HepG2 (cell line): ENCODE results near the gene FITM1. TPM values are rescaled to one million over a fixed set of nuclear protein-coding genes. Genes with fewer than 3 reads are reported as not detected.
A peak's percentile ranks its signal among the peaks of the same experiment; 100 is the strongest.

Source experiments
- ARID5B ChIP-seq: IDR thresholded peaks from 2 replicates; pipeline ENCODE4 v1.4.0; 2020; ENCODE audit warnings: mild to moderate bottlenecking, missing genetic modification reagents
- IRF1 ChIP-seq: sonication (generic); formaldehyde crosslinking; IDR thresholded peaks from 2 replicates; pipeline ENCODE4 v1.4.0; 2020; ENCODE audit warnings: low read depth, mild to moderate bottlenecking, missing genetic modification reagents
- PPARG ChIP-seq: conservative IDR thresholded peaks from 2 replicates; pipeline ENCODE4 v1.6.1; 2016; ENCODE audit warnings: missing biosample characterization, missing genetic modification reagents
- SNAPC4 ChIP-seq: sonication (generic); formaldehyde crosslinking; IDR thresholded peaks from 2 replicates; pipeline ENCODE4 v1.4.0; 2020; ENCODE audit warnings: mild to moderate bottlenecking, missing genetic modification reagents
- ZMYM3 ChIP-seq: sonication (generic); formaldehyde crosslinking; IDR thresholded peaks from 2 replicates; pipeline ENCODE4 v1.5.1; 2020; ENCODE audit warnings: mild to moderate bottlenecking, missing genetic modification reagents
- ZNF20 ChIP-seq: sonication (generic); formaldehyde crosslinking; IDR thresholded peaks from 2 replicates; pipeline ENCODE4 v1.4.0; 2020; ENCODE audit warnings: mild to moderate bottlenecking, moderate library complexity, missing genetic modification reagents
- ZNF317 ChIP-seq: sonication (generic); formaldehyde crosslinking; IDR thresholded peaks from 2 replicates; pipeline ENCODE4 v1.5.0; 2020; ENCODE audit warnings: mild to moderate bottlenecking, missing genetic modification reagents
- polyA plus RNA-seq, 8 experiments: library from polyadenylated mRNA; depleted of rRNA in 3 of 8; stranded (reverse) in 7 of 8; unstranded in 1 of 8; fragments of >200 nt; fragmentation: Illumina TruSeq in 4 of 8; extraction: Trizol in 4 of 8; gene quantifications; 2 replicates each; pipeline versions ENCODE4 v1.2.1 to v1.2.3, GENCODE V29; 2011 to 2016; ENCODE audit warnings: low read depth in 4 of 8, missing spikeins in 1 of 8, mixed read lengths in 1 of 8; ENCODE audit not compliant: insufficient read depth in 1 of 8
- total RNA-seq, 5 experiments: library from RNA; depleted of rRNA; stranded (reverse); fragments of >200 nt; fragmentation: Illumina TruSeq; extraction: Trizol; gene quantifications; 2 replicates each; pipeline ENCODE4 v1.2.3, GENCODE V29; 2016; ENCODE audit warnings: low read depth in 1 of 5
- TF ChIP-seq, protein P1 (sequence below): sonication (generic); formaldehyde crosslinking; IDR thresholded peaks from 2 replicates; pipeline ENCODE4 v1.4.0; 2020; ENCODE audit warnings: missing genetic modification reagents
- TF ChIP-seq, protein P2 (sequence below): sonication (generic); formaldehyde crosslinking; IDR thresholded peaks from 2 replicates; pipeline ENCODE4 v1.4.0; 2020; ENCODE audit warnings: missing genetic modification reagents, borderline replicate concordance
- TF ChIP-seq, protein P3 (sequence below): sonication (generic); formaldehyde crosslinking; conservative IDR thresholded peaks from 2 replicates; pipeline ENCODE4 v1.8.0; 2022; ENCODE audit warnings: mild to moderate bottlenecking, moderate library complexity, missing genetic modification reagents
- TF ChIP-seq, protein P4 (sequence below): IDR thresholded peaks from 2 replicates; pipeline ENCODE4 v1.6.1; 2012; ENCODE audit warnings: inconsistent platforms

Gene FITM1
- total and polyA plus RNA-seq, 2 of the 13 experiments (the other 11 are each of a cell fraction or from before 2014, with no cell fraction given): 2.7 to 5.8 TPM

GRCh38 chr14:24100197-24100981 is 30.1 kb upstream of the FITM1 start (continued):
- TF ChIP-seq PPARG (CRISPR knock-in tag) (no peak), SNAPC4 (CRISPR knock-in tag) (no peak), ZMYM3 (CRISPR knock-in tag) (no peak), ZNF20 (CRISPR knock-in tag) (no peak), ZNF317 (CRISPR knock-in tag) (no peak), IRF1 (CRISPR knock-in tag) (no peak), ARID5B (CRISPR knock-in tag) (no peak)
- TF ChIP-seq, protein P1, sequence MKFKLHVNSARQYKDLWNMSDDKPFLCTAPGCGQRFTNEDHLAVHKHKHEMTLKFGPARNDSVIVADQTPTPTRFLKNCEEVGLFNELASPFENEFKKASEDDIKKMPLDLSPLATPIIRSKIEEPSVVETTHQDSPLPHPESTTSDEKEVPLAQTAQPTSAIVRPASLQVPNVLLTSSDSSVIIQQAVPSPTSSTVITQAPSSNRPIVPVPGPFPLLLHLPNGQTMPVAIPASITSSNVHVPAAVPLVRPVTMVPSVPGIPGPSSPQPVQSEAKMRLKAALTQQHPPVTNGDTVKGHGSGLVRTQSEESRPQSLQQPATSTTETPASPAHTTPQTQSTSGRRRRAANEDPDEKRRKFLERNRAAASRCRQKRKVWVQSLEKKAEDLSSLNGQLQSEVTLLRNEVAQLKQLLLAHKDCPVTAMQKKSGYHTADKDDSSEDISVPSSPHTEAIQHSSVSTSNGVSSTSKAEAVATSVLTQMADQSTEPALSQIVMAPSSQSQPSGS (CRISPR knock-in tag): peak; percentile 30; the same call in 1 of the 2 replicates
- TF ChIP-seq, protein P2, sequence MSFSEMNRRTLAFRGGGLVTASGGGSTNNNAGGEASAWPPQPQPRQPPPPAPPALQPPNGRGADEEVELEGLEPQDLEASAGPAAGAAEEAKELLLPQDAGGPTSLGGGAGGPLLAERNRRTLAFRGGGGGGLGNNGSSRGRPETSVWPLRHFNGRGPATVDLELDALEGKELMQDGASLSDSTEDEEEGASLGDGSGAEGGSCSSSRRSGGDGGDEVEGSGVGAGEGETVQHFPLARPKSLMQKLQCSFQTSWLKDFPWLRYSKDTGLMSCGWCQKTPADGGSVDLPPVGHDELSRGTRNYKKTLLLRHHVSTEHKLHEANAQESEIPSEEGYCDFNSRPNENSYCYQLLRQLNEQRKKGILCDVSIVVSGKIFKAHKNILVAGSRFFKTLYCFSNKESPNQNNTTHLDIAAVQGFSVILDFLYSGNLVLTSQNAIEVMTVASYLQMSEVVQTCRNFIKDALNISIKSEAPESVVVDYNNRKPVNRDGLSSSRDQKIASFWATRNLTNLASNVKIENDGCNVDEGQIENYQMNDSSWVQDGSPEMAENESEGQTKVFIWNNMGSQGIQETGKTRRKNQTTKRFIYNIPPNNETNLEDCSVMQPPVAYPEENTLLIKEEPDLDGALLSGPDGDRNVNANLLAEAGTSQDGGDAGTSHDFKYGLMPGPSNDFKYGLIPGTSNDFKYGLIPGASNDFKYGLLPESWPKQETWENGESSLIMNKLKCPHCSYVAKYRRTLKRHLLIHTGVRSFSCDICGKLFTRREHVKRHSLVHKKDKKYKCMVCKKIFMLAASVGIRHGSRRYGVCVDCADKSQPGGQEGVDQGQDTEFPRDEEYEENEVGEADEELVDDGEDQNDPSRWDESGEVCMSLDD (CRISPR knock-in tag): no peak
- TF ChIP-seq, protein P3, sequence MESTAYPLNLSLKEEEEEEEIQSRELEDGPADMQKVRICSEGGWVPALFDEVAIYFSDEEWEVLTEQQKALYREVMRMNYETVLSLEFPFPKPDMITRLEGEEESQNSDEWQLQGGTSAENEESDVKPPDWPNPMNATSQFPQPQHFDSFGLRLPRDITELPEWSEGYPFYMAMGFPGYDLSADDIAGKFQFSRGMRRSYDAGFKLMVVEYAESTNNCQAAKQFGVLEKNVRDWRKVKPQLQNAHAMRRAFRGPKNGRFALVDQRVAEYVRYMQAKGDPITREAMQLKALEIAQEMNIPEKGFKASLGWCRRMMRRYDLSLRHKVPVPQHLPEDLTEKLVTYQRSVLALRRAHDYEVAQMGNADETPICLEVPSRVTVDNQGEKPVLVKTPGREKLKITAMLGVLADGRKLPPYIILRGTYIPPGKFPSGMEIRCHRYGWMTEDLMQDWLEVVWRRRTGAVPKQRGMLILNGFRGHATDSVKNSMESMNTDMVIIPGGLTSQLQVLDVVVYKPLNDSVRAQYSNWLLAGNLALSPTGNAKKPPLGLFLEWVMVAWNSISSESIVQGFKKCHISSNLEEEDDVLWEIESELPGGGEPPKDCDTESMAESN (CRISPR knock-in tag): no peak
- TF ChIP-seq, protein P4, sequence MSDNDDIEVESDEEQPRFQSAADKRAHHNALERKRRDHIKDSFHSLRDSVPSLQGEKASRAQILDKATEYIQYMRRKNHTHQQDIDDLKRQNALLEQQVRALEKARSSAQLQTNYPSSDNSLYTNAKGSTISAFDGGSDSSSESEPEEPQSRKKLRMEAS: no peak
